ENCODE data around the gene SHISA2.
A peak's percentile ranks its signal among the peaks of the same experiment; 100 is the strongest.

Gene SHISA2

DNA sequence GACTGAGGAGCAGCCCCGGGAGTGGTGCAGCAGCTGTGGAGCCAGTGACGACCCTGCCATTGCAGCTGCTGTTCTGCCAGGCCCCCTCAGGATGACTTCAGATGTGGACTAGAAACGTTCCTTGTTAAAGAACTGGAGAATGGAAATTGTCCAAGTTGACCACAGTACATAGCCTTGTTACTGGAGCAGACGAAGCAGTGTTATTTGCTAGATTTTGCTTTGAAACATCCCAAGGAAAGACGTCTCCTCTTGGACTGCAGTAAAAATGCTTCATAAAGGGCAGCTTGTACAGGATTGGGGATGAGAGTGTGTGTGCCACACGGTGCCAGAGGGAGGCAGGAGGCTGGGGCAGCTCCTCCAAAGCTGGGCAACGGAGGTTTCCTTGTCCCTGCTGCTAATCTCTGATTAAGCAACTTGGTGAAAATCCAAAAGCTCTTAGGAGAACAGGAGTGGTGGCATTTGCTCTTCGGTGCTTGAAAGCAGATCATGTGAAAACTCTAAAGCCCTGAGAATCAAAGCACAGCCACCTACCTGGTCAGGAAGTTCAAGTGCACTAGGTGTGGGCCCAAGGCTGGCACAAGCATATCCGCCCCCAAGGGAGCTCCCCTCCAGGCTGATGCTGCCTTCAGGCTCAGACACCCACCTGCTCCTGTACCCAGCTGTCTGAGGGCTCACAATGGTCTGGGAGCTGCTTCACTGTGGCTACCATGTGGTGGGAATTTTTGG, 34.5 kb downstream of the SHISA2 start:
- DNase-seq (ENCODE audit: low read depth): no peak
- no peak overlapping the region for H3K4me3 ChIP-seq (ENCODE audit: low read length)
- TF ChIP-seq, protein P1, sequence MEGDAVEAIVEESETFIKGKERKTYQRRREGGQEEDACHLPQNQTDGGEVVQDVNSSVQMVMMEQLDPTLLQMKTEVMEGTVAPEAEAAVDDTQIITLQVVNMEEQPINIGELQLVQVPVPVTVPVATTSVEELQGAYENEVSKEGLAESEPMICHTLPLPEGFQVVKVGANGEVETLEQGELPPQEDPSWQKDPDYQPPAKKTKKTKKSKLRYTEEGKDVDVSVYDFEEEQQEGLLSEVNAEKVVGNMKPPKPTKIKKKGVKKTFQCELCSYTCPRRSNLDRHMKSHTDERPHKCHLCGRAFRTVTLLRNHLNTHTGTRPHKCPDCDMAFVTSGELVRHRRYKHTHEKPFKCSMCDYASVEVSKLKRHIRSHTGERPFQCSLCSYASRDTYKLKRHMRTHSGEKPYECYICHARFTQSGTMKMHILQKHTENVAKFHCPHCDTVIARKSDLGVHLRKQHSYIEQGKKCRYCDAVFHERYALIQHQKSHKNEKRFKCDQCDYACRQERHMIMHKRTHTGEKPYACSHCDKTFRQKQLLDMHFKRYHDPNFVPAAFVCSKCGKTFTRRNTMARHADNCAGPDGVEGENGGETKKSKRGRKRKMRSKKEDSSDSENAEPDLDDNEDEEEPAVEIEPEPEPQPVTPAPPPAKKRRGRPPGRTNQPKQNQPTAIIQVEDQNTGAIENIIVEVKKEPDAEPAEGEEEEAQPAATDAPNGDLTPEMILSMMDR (conservative IDR thresholded peaks at IDR 0.05; ENCODE audit: low read length): no peak

GRCh38 chr13:26016189-26016588, 35.6 kb downstream of the SHISA2 start:
- TF ChIP-seq, protein P1 (conservative IDR thresholded peaks at IDR 0.05; ENCODE audit: low read length): no peak
- H3K4me3 ChIP-seq (ENCODE audit: low read length): no peak overlapping the region
- DNase-seq (ENCODE audit: low read depth): no peak

DNA sequence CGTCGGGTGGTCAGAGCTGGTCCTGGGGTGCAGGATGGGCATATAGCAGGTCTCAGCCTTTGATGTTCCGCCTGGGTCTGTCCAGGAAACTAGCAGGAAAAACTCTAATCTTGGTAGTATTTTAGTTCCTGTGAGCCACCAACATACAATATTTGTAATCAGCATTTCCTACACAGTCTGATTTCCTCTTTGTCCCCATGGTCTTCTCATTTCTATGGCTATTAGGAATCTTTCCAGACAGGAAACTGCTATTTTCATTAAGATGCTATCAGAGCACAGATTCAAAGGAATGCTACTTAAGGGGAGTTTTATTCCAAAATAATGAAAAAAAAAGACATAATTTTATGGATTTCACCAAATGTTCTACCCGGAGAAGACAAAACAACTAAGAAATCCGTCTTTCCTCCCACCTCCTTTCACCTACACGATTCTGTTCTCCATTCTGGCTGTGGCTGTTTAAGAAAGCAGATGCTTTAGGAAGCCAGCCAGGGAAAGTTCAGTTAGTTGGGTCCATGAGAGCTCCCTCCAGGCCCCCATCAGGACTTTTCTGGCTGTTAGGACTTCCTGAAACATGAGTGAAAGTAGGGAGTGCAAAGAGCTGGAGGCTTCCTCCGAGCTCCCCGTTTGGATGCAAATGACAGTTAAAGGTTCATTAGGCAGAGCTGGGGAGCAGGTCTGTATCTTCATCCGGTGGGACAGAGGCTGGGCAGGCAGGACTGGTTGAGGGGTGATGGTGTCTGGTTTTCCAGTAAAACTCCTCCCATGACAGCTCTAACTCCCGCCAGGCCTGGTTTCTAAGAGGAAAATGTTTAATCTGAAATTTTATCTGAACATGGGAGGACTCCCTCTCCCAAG, 36.3 kb downstream of the SHISA2 start:
- no peak for DNase-seq (ENCODE audit: low read depth)
- no peak overlapping the region for H3K4me3 ChIP-seq (ENCODE audit: low read length)
- TF ChIP-seq, protein P1 (conservative IDR thresholded peaks at IDR 0.05; ENCODE audit: low read length): no peak

- H3K4me3 ChIP-seq (ENCODE audit: low read length): no peak overlapping the region
- TF ChIP-seq, protein P1 (conservative IDR thresholded peaks at IDR 0.05; ENCODE audit: low read length): no peak
- no peak for DNase-seq (ENCODE audit: low read depth)
Measured at GRCh38 chr13:26012995-26013394, 38.8 kb downstream of the SHISA2 start.

- H3K4me3 ChIP-seq (ENCODE audit: low read length): peak overlapping the region; percentile 40
- TF ChIP-seq, protein P1 (conservative IDR thresholded peaks at IDR 0.05; ENCODE audit: low read length): no peak
- DNase-seq (ENCODE audit: low read depth): no peak
Measured at GRCh38 chr13:26011996-26012821, 39.6 kb downstream of the SHISA2 start.

- TF ChIP-seq, protein P1 (conservative IDR thresholded peaks at IDR 0.05; ENCODE audit: low read length): no peak
Measured at GRCh38 chr13:26011208-26011573, 40.6 kb downstream of the SHISA2 start.

More at GRCh38 chr13:26011208-26011573, 40.6 kb downstream of the SHISA2 start:
- no peak overlapping the region for H3K4me3 ChIP-seq (ENCODE audit: low read length)
- no peak for DNase-seq (ENCODE audit: low read depth)

Data from AG10803 (cell line).